ENCODE data around the gene EZR.

EZR gene

DNA sequence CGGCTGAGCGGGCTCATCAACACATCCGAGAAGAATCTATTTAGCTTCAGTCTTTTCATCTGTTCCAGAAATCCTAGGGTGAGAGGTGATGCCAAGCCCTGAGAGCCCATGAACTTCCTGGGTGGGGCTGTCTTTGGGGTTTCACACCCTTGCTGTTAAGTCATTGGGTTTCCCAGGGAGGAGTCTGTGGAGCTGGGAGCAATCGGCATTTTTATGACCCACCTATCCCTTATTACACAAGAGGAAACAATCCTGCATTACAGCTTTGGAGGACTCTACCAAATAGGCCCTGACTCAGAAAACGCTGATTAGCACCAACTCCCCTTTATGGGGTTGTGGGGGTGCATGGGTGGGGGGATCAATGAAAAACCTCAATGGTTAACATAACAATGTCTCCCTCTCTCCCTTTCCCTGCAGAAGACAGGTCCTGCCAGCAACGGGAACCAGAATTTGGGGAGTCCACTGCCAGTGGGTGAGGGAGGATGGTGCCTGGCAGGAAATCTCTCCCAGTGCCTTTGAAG, 46.3 kb downstream of the EZR start:
- no peak for DNase-seq

DNA sequence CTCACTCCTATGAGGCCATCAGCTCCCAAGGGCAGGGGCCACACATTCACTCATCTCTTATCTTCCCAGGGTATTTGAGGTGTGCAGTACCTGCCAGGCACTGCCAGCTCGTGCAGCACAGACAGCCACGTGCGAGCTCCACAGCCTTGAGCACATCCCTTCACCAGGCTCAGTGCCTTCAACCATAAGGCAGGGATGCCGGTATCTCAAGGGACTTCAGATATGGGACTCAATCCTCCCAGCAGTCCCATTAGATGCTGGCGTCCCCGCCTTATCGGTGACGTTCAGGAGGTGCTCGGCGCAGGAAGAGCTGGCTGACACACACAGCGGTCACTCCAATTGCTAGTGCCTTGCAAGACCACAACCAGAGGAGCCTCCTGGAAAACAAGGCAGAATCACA, 47.0 kb downstream of the EZR start:
- DNase-seq = no peak

DNA sequence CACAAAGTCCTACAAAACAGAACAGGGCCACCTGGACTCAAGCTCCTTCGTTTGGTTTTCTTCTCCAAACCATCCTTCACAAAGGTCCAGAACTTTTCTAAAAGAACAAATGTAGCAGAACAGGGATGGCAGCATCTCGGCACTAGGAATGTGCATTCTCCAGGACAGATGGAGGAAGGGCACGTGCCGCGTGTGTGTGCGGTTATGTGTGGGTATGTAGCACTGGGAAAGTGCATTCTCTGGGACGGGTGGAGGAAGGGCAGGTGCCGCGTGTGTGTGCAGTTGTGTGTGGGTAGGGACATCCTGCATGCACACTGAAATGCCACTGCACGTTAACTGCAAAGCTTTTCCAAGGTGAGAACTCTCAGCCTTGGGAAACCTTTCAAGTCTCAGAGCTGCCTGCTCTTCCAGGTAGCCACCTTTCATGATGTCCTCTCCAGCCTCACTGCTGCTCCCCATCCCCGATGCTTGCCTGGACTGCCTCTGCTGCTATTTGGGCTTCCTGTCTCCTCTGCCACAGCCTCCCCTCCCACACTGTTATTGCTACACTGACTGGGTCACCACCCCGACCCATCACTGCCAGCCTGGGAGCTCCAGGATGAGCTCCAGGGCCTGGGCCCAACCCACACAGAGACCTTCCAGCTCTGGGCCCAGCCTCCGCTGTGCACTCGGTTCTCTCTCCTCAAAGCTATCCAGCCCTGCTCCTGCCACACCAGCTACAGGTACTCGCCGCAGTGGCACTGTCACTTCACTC, 47.6 kb downstream of the EZR start:
- DNase-seq = no peak

DNA sequence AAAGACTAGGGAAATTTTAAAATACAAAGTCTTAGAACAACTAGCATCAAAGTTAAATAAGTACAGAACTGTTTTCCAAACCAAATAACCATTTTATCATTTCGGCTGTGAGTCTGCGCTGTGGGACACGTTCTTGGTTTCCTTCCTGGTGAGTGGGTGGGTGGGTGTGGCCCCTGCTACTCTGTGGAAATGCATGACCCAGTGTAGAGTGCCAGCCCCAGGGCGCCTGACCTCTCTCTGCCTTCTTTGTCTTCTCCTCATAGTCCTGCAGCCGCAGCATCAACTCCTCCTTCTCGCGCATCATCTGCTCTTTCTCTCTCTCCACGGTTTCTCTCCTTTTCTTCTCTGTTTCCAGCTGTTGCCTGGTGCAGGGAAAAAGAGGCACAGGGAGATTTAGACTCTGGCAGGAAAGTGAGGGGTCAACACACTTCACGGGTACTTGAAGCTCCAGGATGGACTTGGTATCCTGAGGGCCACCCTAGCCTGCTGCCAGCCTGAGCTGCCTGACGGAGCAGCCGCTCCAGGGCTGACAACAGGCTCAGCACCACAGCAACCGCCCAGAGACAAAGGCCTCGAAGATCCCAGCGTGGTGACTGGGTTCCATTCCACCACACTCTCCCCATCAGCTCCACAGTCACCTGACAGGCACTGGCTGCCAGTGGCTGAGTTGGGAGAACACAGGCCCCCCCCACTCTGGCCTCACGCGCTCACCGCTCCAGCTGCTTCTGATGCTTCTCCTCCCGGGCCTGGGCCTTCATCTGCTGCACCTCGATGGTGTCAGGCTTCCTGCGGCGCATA, 48.4 kb downstream of the EZR start:
- no peak for DNase-seq

DNA sequence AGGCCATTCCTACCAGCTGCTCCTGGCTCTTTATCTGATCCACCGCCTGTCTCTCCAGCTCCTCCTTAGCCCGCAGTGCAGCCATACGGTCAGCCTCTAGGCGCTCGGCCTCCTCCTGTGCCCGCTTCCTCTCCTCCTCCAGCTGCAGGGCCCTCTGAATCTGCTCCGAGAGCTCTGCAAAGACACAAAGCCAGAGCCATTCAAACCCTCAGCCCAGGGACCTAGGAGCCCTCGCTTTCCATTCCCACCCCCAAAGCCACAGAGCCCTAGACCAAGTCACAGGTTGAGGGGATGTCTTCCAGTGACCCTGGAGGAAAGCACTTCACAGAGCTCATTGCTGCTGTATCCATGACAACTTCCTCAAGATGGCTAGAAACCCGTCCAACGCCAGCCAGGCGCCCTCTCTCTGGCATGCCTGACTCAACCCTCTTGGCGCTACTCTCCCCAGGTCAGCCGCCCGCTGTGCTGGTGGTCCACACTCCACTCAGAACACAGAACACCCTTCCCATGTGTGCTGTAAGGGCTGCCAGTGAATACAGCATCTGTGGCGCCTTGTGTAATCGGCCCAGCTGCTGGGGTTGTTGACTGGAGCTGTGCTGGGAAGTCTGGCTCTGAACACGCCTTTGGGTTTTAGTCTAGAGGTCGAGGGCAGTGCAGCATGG, 49.3 kb downstream of the EZR start:
- no peak for DNase-seq

DNA sequence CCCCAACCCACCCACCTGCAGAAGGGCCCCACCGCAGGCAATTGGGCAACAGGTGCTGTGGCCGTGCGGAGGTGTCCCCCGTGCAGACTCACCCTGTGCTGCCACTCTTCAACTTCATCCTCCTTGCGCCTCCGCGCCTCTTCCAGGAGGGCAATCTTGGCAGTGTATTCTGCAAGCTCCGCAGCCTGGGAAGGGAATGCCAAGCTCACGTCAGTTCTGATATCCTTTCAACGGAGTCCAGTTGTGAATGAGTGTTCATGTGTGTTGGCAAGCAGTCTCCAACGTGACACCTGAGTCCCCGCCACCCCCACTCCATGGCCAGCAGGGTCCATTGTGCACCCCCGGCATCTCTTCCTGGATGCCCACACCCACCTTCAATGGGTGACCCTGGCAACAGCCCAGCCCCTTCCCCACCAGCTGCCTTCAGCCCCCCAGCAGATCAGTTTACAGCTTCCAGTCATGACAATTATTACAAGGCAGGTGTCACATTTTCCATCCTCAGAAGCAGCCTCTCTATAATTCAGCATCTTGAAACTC, 49.9 kb downstream of the EZR start:
- no peak for DNase-seq

DNA sequence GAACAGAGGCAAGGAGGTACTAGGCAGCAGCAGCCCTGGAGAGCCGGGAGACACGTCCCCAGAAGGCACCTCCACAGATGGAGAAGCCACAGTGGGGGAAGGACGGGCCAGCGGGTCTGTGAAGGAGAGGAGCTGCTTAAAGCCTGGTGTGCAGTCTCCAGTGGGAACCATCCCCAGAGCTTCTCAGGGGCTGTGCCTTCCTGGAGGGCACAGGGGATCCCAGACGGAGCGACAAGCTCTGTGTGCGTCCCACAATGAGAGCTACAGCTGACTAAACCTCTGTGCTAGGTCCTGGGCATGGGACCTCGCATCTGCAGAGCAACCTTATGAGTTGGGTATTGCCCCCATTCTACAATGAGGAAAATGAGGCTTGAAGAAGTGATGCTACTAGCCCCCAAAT, 50.7 kb downstream of the EZR start:
- DNase-seq = no peak

DNA sequence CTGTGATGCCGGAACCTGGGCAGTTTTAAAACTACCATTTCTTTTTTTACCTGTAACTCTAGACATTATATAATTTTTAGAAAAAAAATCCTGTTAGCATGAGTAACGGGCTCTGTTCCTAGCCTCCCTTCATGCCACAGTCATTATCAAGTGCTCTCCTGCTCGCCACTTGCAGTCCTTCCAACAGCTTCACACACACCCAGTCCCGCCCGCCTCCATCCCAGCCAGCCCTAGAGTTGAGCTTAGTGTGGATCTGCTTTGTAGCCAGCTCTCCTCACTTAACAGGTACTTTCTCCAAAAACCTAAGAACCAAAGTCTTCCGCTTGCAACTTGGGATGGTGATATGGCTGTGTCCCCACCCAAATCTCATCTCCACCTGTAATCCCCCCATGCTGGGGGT, 51.5 kb downstream of the EZR start:
- DNase-seq = no peak

DNA sequence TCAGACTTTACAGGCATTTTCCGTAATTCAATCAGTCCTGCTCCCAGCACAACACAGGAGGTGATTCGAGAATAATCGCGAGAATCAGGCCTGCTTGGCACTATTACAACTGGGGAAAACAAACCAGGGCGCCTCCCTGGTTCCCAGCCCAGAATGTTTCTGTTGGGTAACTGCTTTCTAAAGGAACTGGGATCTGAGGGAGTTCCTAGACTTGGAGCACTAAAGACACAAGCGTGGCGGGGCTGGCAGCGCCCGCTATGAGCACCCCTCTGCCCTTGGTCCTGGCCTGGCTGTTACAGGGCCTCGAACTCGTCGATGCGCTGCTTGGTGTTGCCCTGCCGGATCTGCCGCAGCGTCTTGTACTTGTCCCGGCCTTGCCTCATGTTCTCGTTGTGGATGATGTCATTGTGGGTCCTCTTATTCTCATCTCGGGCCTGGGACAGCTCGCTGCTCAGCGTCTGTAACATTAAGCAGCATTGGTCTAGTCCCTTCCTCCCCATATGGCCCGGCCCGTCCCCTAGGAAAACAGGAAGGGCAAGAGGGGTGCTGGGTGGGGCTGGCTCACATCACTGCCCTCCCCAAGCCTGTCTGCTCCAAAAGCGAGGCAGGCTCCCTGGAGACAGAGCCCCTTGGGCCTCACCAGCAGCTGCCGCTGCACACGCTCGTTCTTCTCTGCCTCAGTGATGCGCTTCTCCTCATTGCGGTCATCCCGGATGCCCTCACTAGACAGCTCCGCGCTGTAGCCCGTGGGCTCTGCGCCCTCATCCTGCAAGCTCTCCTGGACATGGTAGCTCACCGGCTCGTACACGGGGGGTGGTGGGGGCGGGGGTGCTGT, 52.3 kb downstream of the EZR start:
- DNase-seq = no peak

DNA sequence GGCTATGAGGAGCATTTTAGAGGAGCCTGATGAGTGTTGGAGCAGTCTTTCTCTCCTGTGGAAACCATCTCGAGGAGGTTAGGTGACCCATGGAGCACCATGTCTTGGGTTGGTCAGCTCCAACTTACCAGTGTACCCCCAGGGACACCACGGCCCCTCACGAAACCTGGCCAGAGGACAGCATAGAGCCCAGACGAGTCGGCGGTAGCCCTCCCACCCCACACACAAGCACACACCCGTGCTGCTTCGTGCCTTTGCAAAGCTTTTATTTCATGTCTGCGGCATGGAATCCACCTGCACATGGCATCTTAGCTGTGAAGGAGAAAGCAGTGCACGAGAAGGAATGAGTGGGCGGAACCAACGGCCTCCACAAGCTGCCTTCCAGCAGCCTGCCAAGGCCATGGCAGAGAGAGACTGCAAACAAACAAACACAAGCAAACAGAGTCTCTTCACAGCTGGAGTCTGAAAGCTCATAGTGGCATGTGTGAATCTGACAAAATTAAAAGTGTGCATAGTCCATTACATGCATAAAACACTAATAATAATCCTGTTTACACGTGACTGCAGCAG, 53.6 kb downstream of the EZR start:
- DNase-seq = no peak

DNA sequence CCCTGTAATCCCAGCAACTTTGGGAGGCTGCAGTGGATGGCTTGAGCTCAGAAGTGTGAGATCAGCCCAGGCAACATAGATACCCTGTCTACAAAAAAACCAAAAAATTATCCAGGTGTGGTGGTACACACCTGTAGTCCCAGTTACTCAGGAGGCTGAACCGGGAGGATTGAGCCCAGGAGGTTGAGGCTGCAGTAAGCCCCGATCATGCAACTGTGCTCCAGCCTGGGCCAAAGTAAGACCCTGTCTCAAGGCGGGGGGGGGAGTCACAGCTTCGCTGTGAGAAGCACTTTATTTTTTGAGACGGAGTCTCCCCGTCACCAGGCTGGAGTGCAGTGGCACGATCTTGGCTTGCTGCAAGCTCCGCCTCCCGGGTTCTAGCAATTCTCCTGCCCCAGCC, 54.2 kb downstream of the EZR start:
- no peak for DNase-seq

DNA sequence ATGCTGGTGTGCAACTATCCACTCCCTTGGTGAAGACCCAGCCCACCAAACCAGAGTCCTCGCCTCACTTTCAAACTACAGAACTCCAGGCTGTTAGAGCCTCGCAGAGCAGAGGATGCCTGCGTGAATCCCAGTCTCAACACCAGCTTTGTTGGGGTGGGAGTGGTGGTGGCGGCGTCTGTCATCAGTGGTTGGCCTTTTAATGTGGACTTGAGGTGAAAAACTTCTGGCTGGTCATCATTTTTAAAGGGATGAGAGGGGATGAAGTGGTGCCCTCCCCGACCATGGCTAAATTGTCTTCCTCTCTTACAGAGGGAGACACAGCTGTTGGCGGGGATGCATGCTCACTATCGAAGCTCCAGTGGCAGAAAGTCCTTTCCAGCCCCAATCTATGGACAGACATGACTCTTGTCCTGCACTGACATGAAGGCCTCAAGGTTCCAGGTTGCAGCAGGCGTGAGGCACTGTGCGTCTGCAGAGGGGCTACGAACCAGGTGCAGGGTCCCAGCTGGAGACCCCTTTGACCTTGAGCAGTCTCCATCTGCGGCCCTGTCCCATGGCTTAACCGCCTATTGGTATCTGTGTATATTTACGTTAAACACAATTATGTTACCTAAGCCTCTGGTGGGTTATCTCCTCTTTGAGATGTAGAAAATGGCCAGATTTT, 54.9 kb downstream of the EZR start:
- no peak for DNase-seq

DNA sequence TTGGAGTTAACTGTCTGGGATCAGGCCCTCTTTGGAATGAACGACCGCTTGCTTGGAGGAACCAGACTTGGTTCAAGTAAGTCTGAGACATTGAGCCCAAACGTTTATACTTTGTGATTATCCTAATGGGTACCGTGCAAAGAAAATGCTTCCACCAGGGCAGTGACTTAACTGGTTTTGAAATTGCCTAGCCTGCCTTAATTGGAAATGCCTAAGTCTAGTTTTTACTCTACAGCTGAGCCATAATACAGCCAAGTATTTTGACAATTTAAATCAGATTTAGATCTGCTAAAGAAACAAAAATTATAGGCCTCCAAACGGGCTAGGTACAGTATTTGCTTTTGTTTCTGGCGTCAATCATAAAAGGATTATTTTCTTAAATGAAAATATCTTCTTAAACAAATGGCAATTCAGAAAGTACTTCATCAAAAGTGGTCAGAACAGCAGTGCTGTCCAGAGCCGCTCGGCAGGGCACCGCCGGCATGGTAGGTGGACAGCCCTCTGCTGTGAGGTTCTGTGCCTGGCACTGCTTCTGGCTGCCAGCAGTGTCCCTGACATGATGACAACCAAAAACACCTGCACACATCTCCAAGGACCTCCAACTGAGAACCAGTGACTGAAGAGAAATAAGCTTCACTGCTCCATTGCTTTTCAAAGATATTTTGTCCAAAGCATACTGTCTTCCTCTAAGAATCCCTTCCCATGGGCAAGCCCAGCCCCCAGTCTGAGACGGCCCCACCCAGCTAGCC, 55.6 kb downstream of the EZR start:
- no peak for DNase-seq

DNA sequence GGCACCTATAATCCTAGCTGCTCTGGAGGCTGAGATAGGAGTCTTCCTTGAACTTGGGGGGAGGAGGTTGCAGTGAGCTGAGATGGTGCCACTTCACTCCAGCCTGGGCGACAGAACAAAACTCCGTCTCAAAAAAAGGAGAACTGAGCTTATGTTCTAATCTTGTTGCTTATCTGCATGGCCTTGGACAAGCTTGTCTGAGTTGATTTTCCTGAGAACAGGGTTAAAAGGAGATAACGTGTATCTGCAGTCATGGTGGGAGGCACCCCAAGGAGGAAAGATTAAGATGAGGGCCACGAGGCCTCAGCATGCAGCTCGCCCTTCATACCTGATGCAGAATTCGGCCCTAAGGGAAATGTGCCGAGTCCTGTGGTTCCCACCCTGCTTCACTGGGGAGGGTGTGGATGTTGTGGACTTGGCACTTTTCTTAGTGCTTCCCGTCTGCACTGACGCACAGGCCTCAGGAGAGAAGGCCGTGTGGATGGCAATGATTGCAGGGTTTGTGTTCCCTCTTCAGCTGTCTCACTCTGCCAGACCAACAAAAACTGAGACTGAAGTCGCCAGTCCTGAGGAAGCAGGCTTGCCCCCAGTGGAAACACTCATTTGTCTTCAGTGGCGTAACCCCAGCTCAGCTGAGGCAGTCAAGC, 56.3 kb downstream of the EZR start:
- no peak for DNase-seq

DNA sequence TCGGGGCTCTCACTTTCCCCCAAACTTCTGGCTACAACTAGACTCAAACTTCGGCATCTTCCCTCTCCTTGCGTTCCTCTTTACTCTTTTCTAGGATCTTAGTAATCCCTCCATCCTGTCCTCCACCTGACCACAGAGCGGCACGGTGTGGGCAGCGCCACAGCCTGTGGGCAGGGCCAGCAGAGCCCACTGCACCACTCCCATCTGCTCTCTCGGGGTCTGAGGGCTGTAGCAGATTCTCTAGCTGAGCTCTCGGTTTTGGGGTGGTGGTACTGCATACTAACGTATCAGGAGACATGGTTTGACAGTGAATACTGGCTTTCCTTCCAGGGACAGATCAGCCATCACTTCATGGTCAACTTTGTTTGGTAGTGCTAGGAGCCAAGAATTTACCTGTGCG, 57.4 kb downstream of the EZR start:
- DNase-seq = no peak

DNA sequence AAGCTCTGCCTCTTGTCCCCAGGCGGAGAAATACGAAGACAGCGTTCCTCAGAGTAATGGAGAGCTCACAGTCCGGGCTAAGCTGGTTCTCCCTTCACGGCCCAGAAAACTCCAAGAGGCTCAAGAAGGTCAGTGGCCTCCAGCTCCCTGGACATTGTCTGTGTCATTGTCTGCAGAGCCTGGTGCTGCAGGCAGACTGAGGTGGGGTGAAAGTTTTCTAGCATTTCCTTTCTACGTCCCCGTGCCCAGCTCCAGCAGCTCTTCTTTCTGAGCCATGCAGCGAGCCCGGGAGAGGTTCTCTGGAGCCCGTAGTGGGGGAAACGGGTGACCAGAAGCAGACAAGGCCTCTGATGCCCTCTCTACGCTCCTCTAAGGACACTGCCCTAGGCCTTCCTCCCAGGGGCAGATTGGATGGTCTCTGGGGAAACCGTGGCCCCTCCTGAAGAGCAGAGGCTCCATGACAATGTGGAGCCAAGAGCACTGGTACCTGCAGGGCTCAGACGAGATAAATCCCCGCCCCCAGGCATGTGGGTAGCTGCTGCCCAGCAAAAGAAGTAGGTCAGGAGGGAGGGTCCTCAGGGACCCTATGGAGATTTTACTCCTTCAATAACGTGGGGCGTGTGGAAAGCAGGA, 58.4 kb downstream of the EZR start:
- no peak for DNase-seq

DNA sequence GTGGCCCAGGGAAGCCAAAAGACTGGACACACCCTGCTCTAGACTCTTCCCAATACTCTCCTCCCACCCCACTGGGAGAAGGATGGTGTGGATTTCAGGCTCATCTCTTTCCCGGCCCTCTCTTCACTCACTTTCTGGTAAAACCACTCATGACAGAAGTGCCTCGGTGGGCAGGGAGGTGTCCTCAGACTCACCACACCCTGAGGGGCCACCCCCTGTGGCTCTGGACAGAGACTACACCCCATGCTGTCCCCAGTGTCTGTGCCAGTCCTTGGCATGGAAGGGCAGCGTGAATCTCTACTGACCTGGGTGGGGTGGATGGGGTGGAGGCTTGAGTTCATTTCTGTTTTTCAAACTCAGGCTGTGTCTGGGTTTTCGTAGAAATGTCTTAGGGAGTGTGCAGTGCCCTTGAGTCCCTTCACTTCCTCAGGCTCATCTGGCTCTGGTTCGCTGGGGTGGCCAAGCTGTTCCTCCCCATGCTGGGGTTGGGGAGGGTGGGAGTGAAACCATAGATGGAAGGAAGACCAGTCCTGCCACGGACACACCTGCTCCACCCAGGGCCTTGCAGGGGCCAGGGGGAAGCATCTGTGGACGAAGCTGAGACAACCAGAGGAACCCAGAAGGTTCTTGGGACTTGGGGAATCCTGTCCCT, 59.1 kb downstream of the EZR start:
- no peak for DNase-seq

DNA sequence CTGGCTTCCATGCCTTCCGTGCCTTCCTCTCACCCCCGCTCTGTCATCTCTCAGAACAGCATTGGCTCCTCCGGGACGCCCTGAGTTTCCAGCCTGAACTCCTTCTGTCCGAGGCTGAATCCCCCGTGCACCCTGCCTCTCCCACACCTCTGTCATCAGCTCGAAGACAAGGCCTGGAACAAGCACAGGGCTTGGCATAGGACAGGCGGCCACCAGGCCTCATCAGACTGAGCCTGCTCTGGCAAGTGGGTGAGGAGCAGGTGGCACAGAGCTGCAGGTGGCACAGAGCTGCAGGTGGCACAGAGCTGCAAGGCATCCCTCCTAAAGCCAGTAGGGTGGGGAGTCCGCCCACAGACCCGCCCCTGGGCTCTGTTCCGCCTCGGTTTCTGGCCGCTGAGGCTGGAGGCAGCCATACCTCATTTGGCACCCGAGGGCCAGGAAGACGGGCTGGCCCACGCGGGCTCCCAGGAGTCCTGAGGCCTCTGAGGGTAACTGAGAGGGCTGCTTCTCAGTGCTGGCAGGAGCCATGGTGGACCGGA, 60.2 kb downstream of the EZR start:
- no peak for DNase-seq

DNA sequence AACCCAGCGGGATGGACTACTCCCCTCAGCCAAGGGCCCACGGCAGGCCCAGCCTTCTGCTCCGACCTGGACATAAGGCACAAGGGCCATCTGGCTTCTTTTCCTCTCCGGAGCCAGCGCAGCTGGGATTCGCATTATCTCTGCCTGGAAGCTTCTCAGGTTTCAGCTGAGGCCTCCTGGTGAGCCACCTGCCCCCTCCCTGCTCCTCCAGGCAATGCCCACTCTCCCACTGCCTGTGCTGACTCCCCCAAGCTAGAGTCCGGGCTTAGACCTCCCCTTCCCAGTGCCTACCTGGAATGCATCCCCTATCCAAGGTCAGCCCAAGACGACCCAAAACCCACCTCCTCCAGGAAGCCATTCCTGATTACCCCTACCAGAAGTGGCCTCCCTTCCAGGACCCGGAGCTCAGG, 60.7 kb downstream of the EZR start:
- no peak for DNase-seq

All from activated CD8-positive, alpha-beta memory T cell treated with anti-CD3 and anti-CD28 coated beads, Interleukin-2, amount 50 U/mL, for 4 hours (primary cell).